ENCODE measurements around the gene PRAF2.
A peak's percentile ranks its signal among the peaks of the same experiment; 100 is the strongest.

PRAF2 gene

GRCh38 chrX:49073601-49074575 lies at the start of gene PRAF2:
PRAF2 (minus strand) TSS chrX:49074002; CDS start chrX:49073987, 15 bp downstream.
- Mint-ChIP-seq H3K9me3 (no peaks in the 10 kb centered on the region), H3K36me3 (ENCODE audit: low read depth) (peaks cover 3% of the 10 kb centered on the region), H3K4me1 (ENCODE audit: low read depth) (peaks cover 16% of the 10 kb centered on the region), H3K4me3 (peak within 1 kb of the TSS; percentile 80), H3K27ac (peak within 1 kb of the TSS; percentile 28), H3K27me3 (no peaks in the 10 kb centered on the region)

- Mint-ChIP-seq H3K9me3 (no peaks in the 10 kb centered on the region), H3K36me3 (ENCODE audit: low read depth) (peaks cover 25% of the 10 kb centered on the region), H3K27ac (no peak overlapping the region), H3K4me3 (peak overlapping the region; percentile 89), H3K27me3 (no peaks in the 10 kb centered on the region), H3K4me1 (ENCODE audit: low read depth) (peaks cover 28% of the 10 kb centered on the region)
Observed at GRCh38 chrX:49122499-49122898, 48.7 kb upstream of the PRAF2 start.

- Mint-ChIP-seq H3K36me3 (ENCODE audit: low read depth) (peaks cover 40% of the 10 kb centered on the region), H3K4me1 (ENCODE audit: low read depth) (peaks cover 36% of the 10 kb centered on the region), H3K9me3 (no peaks in the 10 kb centered on the region), H3K27me3 (no peaks in the 10 kb centered on the region), H3K27ac (no peak overlapping the region), H3K4me3 (no peak overlapping the region)
Observed at GRCh38 chrX:49120091-49120490, 46.3 kb upstream of the PRAF2 start.

GRCh38 chrX:49117581-49117980 lies 43.8 kb upstream of the PRAF2 start:
- Mint-ChIP-seq H3K9me3 (no peaks in the 10 kb centered on the region), H3K27me3 (no peaks in the 10 kb centered on the region), H3K4me3 (no peak overlapping the region), H3K36me3 (ENCODE audit: low read depth) (peaks cover 43% of the 10 kb centered on the region), H3K4me1 (ENCODE audit: low read depth) (peaks cover 24% of the 10 kb centered on the region), H3K27ac (no peak overlapping the region)

DNA sequence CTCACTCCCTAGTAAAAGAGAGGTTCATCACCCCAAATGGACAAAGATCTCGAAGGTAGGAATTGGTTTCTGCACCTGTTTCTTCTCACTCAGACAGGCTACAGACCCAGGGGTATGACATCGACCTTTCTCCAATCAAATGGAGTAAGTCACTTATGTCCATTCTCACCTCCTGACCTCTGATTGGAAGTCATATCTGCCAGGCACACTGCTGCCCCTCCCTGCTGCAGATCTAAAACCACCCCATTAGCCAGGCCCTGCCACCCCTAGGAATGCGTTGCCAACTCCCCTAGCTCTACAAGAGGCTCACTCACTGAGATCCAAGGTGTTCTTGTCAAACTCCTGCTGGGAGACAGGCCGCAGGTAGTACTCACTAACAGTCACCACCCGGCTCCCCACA lies 42.9 kb upstream of the PRAF2 start:
- Mint-ChIP-seq H3K9me3 (no peaks in the 10 kb centered on the region), H3K36me3 (ENCODE audit: low read depth) (peaks cover 45% of the 10 kb centered on the region), H3K4me3 (no peak overlapping the region), H3K27me3 (no peaks in the 10 kb centered on the region), H3K27ac (no peak overlapping the region), H3K4me1 (ENCODE audit: low read depth) (peaks cover 16% of the 10 kb centered on the region)

DNA sequence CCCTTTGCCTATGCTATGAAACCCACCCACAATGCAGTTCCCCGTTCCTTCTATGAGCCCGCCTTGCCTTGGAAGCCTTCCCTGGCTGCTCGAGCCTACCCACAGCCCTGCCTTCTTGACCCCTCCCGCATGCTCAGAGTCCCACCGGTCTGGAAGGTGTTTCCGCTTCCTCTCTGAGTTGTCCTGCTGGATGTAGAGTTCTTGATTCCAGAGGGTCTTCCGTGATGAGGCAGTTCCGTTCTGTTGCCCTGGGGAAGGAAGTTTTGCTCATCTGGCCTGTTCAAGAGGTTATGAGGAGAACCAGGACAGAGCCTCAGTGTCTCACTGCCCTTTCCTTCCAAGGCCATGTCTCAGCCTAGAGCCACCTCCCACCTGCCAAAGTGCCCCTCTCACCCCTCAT lies 42.3 kb upstream of the PRAF2 start:
- Mint-ChIP-seq H3K27me3 (no peaks in the 10 kb centered on the region), H3K27ac (no peak overlapping the region), H3K36me3 (ENCODE audit: low read depth) (peaks cover 41% of the 10 kb centered on the region), H3K9me3 (no peaks in the 10 kb centered on the region), H3K4me1 (ENCODE audit: low read depth) (peaks cover 14% of the 10 kb centered on the region), H3K4me3 (no peak overlapping the region)

DNA sequence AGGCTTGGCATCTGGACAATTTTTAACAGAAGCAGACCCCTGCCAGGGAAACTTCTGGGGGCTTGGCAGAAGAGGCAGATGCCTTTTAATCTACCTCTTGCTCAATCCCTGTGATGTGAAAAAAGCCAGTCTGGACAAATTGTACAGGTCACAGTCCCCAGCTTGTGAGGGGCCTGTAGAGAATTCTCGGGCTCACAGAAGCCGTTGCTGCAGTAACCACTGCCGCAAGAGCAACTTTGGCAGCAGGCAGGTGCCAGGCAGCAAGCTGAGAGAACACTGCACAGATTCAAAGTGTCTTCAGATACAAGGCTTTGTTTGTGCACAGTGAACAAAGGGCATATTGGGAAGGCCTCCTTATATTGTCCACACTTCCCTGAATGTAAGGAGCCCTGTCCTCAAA lies 38.0 kb upstream of the PRAF2 start:
- no peaks in the 10 kb centered on the region for H3K9me3 Mint-ChIP-seq
- no peak overlapping the region for H3K27ac Mint-ChIP-seq
- no peaks in the 10 kb centered on the region for H3K27me3 Mint-ChIP-seq
- peaks cover 3% of the 10 kb centered on the region for H3K4me1 Mint-ChIP-seq (ENCODE audit: low read depth)
- no peak overlapping the region for H3K4me3 Mint-ChIP-seq
- H3K36me3 Mint-ChIP-seq (ENCODE audit: low read depth), result peaks cover 33% of the 10 kb centered on the region

- Mint-ChIP-seq H3K9me3 (no peaks in the 10 kb centered on the region), H3K4me3 (no peak overlapping the region), H3K4me1 (ENCODE audit: low read depth) (no peaks in the 10 kb centered on the region), H3K36me3 (ENCODE audit: low read depth) (peaks cover 20% of the 10 kb centered on the region), H3K27ac (no peak overlapping the region), H3K27me3 (no peaks in the 10 kb centered on the region)
Observed at GRCh38 chrX:49110417-49110816, 36.6 kb upstream of the PRAF2 start.

DNA sequence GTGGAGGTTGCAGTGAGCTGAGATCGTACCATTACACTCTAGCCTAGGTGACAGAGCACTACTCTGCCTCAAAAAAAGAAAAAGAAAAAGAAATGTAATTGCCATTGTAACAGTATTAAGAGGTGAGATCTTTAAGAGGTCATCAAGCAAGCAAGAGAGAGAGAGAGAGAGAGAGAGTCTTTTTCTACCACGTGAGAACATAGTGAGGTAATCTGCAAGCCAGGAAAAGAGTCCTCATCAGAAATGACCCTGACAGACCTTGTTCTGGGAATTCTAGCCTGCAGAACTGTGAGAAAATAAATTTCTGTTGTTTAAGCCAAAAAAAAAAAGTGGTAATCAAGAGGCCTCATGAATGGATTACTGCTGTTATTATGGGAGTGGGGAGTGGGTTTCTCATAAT lies 34.8 kb upstream of the PRAF2 start:
- Mint-ChIP-seq H3K27me3 (no peaks in the 10 kb centered on the region), H3K27ac (no peak overlapping the region), H3K9me3 (no peaks in the 10 kb centered on the region), H3K4me1 (ENCODE audit: low read depth) (no peaks in the 10 kb centered on the region), H3K36me3 (ENCODE audit: low read depth) (peaks cover 16% of the 10 kb centered on the region), H3K4me3 (no peak overlapping the region)

DNA sequence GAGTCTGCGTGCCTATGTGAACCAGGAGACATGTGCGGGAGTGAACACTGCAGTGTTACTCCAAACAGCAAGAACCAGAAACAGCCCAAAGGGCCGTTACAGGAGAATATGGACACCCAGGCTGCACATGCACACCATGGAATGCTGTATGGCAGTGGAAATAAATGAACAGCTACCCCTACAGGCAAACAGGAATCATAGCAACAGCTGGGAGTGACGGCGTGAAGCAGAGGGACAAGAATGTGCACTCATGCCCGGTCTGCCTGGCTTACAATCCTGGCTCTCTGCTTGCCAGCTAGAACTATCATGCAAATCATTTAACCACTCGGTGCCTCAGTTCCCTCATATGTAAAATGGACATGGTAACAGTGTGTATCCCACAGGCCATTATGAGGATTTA lies 33.1 kb upstream of the PRAF2 start:
- H3K27me3 Mint-ChIP-seq, result no peaks in the 10 kb centered on the region
- H3K4me3 Mint-ChIP-seq, result no peak overlapping the region
- H3K9me3 Mint-ChIP-seq, result no peaks in the 10 kb centered on the region
- H3K36me3 Mint-ChIP-seq (ENCODE audit: low read depth), result peaks cover 10% of the 10 kb centered on the region
- no peak overlapping the region for H3K27ac Mint-ChIP-seq
- H3K4me1 Mint-ChIP-seq (ENCODE audit: low read depth), result peaks cover 3% of the 10 kb centered on the region

DNA sequence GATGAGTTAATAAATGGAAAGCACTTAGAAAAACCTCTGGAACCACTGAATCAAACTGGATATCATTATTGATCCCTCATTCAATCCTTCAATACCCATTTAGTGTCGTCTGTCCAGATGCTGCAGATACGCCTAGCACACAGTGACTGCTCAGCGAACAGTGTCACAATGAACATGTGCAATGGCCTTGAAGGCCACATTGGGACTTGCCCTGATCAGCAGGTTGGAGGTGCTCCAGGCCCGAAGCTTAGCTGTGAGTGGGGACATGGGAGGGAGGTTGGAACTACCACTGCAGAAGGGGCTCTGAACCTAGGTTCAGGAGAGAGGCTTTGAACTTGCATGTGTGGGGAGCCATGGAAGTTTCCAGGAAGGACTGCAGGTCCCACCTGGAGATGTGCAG lies 32.5 kb upstream of the PRAF2 start:
- H3K4me3 Mint-ChIP-seq, result no peak overlapping the region
- no peaks in the 10 kb centered on the region for H3K9me3 Mint-ChIP-seq
- H3K4me1 Mint-ChIP-seq (ENCODE audit: low read depth), result peaks cover 8% of the 10 kb centered on the region
- no peaks in the 10 kb centered on the region for H3K27me3 Mint-ChIP-seq
- H3K27ac Mint-ChIP-seq, result no peak overlapping the region
- peaks cover 10% of the 10 kb centered on the region for H3K36me3 Mint-ChIP-seq (ENCODE audit: low read depth)

- Mint-ChIP-seq H3K27ac (no peak overlapping the region), H3K4me3 (no peak overlapping the region), H3K4me1 (ENCODE audit: low read depth) (peaks cover 12% of the 10 kb centered on the region), H3K27me3 (no peaks in the 10 kb centered on the region), H3K9me3 (no peaks in the 10 kb centered on the region), H3K36me3 (ENCODE audit: low read depth) (no peaks in the 10 kb centered on the region)
Observed at GRCh38 chrX:49103637-49104036, 29.8 kb upstream of the PRAF2 start.

GRCh38 chrX:49102190-49102589 lies 28.4 kb upstream of the PRAF2 start:
- H3K36me3 Mint-ChIP-seq (ENCODE audit: low read depth), result no peaks in the 10 kb centered on the region
- no peaks in the 10 kb centered on the region for H3K9me3 Mint-ChIP-seq
- peak overlapping the region; percentile 90 for H3K4me3 Mint-ChIP-seq
- H3K4me1 Mint-ChIP-seq (ENCODE audit: low read depth), result peaks cover 12% of the 10 kb centered on the region
- H3K27me3 Mint-ChIP-seq, result no peaks in the 10 kb centered on the region
- H3K27ac Mint-ChIP-seq, result peak overlapping the region; percentile 79

GRCh38 chrX:49101629-49101984 lies 27.8 kb upstream of the PRAF2 start:
- Mint-ChIP-seq H3K4me3 (peak overlapping the region; percentile 90), H3K27ac (peak overlapping the region; percentile 79), H3K27me3 (no peaks in the 10 kb centered on the region), H3K36me3 (ENCODE audit: low read depth) (no peaks in the 10 kb centered on the region), H3K9me3 (no peaks in the 10 kb centered on the region), H3K4me1 (ENCODE audit: low read depth) (peaks cover 12% of the 10 kb centered on the region)

DNA sequence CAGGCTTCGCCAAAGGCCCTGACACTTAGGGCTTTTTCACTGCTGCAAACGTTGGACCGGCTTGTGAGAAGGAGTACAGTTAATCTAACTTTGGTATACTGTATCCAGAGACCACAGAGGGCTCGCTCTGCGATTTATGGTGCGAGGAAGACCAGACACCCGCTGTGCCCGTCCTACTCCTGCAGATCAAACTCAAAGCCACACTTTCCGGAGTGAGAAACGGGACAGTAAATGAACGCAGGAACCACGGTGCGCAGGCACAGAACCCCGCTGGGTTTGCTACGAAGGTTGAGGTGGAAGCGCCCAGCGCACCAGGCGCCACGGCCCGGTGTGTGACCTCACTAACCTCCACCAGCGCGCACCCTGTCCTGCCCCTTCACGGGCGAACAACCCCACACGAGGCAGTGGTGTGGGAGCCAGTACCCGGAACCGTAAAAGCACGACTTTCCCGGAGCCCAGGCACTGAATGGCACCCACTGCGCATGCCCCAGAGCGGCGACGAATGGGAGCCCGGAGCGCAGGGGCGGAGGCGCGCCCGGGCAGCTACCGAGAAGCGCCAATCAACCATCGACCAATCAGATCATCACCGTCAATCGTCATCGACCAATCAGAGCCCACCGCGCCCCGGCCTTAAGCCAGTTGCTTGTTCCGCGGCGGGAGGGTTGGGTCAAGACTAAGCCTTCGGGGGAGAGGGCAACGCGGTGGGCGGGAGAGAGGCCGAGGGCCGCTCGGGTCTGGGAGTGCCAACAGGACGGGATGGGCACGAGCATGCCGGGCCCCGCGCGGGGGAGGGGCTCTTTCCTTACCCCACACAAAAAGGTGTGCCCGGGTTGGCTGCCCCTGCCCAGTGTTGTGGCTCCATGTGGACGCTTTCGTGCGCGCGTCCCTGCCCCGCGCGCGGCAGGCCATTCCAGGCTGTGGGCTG lies 27.2 kb upstream of the PRAF2 start:
- Mint-ChIP-seq H3K4me1 (ENCODE audit: low read depth) (peaks cover 12% of the 10 kb centered on the region), H3K9me3 (no peaks in the 10 kb centered on the region), H3K27me3 (no peaks in the 10 kb centered on the region), H3K4me3 (peak overlapping the region; percentile 90), H3K36me3 (ENCODE audit: low read depth) (no peaks in the 10 kb centered on the region), H3K27ac (peak overlapping the region; percentile 79)
